Progenitor cell of endocrine pancreas (in vitro differentiated cells): Measurements from ENCODE around the gene ART5. TPM values are rescaled to one million over a fixed set of nuclear protein-coding genes. Genes with fewer than 3 reads are reported as not detected.
"Not testable (repeated sequence)": the region's sequence is repeated elsewhere in the genome, so short reads cannot be mapped to it uniquely, and the experiment has no call there.

Source experiments
- DNase-seq: peaks from one replicate; pipeline ENCODE4 v3.0.0; 2021; ENCODE audit warnings: low spot score; ENCODE audit not compliant: unreplicated experiment
- H3K27ac Mint-ChIP-seq: 2 replicates; pipeline ENCODE4 v1.8.0; 2021; ENCODE audit warnings: mild to moderate bottlenecking, moderate library complexity, mixed read lengths
- H3K27me3 Mint-ChIP-seq: 2 replicates; pipeline ENCODE4 v1.8.0; 2021; ENCODE audit warnings: mixed read lengths
- H3K36me3 Mint-ChIP-seq: 2 replicates; pipeline ENCODE4 v1.8.0; 2022; ENCODE audit warnings: mixed read lengths; ENCODE audit not compliant: insufficient read depth
- H3K4me1 Mint-ChIP-seq: 2 replicates; pipeline ENCODE4 v1.8.0; 2021; ENCODE audit warnings: low read depth, mixed read lengths
- H3K4me3 Mint-ChIP-seq: 2 replicates; pipeline ENCODE4 v1.8.0; 2021; ENCODE audit warnings: low read depth, mild to moderate bottlenecking, moderate library complexity, mixed read lengths
- H3K9me3 Mint-ChIP-seq: 2 replicates; pipeline ENCODE4 v1.8.0; 2021; ENCODE audit warnings: low read depth, mixed read lengths
- CTCF ChIP-seq: fragments of 200-600 bp; sonication (generic); IDR thresholded peaks from one replicate; pipeline ENCODE4 v1.5.0; 2021; ENCODE audit warnings: antibody characterized with exemption, mild to moderate bottlenecking; ENCODE audit not compliant: unreplicated experiment
- total RNA-seq: library from RNA; stranded (reverse); gene quantifications from 2 replicates; pipeline ENCODE4 v1.2.1, GENCODE V29; 2021

ART5 gene
- total RNA-seq, 1 donor from 2014 or later, result 1.8 TPM

GRCh38 chr11:3655547-3655946 lies 13.8 kb upstream of the ART5 start:
- no peak for DNase-seq
- Mint-ChIP-seq H3K36me3 (no peaks in the 10 kb centered on the region), H3K27ac (no peak overlapping the region), H3K27me3 (peaks cover 10% of the 10 kb centered on the region), H3K9me3 (peaks cover 3% of the 10 kb centered on the region), H3K4me1 (no peaks in the 10 kb centered on the region), H3K4me3 (no peak overlapping the region)
- TF ChIP-seq CTCF, result no peak

DNA sequence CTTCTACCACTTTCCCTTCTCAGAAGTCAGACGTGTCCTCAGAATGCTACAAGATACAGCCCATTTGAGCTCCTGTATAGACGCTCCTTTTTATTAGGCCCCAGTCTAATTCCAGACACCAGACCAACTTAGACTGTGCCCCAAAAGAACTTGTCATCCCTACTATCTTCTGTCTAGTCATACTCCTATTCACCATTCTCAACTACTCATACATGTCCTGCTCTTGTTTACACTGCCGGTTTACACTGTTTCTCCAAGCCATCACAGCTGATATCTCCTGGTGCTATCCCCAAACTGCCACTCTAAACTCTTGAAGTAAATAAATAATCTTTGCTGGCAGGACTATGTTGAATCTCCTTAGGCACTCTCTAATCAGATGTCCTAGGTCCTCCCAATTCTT lies 10.7 kb upstream of the ART5 start:
- not testable (repeated sequence) for H3K27ac Mint-ChIP-seq, H3K4me1 Mint-ChIP-seq, H3K9me3 Mint-ChIP-seq, DNase-seq, H3K4me3 Mint-ChIP-seq, H3K36me3 Mint-ChIP-seq
- H3K27me3 Mint-ChIP-seq, result peaks cover 27% of the 10 kb centered on the region

DNA sequence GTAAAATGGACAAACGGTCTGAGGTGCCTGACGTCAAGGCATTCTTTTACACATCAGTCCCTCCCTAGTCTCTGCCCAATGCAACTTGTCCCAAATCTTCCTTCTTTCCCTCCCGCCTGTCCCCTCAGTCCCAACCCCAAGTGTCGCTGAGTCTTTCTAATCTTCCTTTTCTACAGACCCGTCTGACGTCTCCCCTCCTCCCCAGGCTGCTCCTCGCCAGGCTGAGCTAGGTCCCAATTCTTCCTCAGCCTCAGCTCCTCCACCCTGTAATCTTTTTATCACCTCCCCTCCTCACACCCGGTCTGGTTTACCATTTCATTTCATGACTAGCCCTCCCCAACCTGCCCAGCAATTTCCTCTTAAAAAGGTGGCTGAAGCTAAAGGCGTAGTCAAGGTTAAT lies 7.6 kb upstream of the ART5 start:
- not testable (repeated sequence) for H3K4me3 Mint-ChIP-seq, H3K36me3 Mint-ChIP-seq, H3K27ac Mint-ChIP-seq, H3K4me1 Mint-ChIP-seq, H3K9me3 Mint-ChIP-seq, DNase-seq
- peaks cover 27% of the 10 kb centered on the region for H3K27me3 Mint-ChIP-seq

DNA sequence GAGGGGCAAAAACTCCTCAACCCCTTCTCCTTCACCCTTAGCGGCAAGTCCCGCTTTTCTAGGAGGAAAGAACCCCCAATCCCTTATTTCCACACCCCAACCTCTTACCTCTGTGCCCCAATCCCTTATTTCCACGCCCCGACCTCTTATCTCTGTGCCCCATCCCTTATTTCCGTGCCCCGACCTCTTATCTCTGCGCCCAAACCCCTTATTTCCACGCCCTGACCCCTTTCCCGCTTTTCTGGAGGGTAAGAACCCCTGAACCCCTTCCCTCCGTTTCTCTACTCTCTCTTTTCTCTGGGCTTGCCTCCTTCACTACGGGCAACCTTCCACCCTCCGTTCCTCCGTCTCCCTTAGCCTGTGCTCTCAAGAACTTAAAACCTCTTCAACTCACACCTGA lies 7.1 kb upstream of the ART5 start:
- not testable (repeated sequence) for H3K9me3 Mint-ChIP-seq, DNase-seq, H3K36me3 Mint-ChIP-seq, H3K4me3 Mint-ChIP-seq, H3K4me1 Mint-ChIP-seq, H3K27ac Mint-ChIP-seq
- H3K27me3 Mint-ChIP-seq, result peaks cover 27% of the 10 kb centered on the region

DNA sequence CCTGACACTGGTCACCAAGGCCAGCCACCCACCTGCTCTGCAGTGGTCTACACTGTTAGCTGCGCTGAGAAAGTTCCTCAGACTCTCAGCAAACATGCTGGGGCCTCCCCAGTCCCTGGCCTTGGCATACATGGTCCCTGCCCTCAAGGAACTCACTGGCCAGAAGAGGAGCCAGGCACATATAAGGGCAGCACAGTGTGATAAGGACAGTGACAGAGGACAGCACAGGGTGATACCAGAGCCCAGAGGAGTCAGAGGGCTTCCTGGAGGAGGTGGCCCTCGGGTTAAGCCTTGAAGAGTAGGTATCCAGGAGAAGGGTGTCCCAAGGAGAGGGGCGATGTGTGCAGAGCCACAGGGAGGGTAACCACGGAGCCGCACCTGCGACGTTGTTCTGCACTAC lies 3.8 kb upstream of the ART5 start:
- Mint-ChIP-seq H3K36me3 (no peaks in the 10 kb centered on the region), H3K4me1 (peaks cover 8% of the 10 kb centered on the region), H3K4me3 (no peak overlapping the region), H3K27me3 (peaks cover 26% of the 10 kb centered on the region), H3K9me3 (no peaks in the 10 kb centered on the region), H3K27ac (no peak overlapping the region)
- no peak for DNase-seq
- TF ChIP-seq CTCF, result no peak

- H3K27ac Mint-ChIP-seq, result no peak within 1 kb of the TSS
- no peaks in the 10 kb centered on the region for H3K36me3 Mint-ChIP-seq
- peaks cover 18% of the 10 kb centered on the region for H3K27me3 Mint-ChIP-seq
- no peak for TF ChIP-seq CTCF
- DNase-seq, result no peak
- no peaks in the 10 kb centered on the region for H3K9me3 Mint-ChIP-seq
- H3K4me3 Mint-ChIP-seq, result no peak within 1 kb of the TSS
- peaks cover 8% of the 10 kb centered on the region for H3K4me1 Mint-ChIP-seq
Observed at GRCh38 chr11:3644817-3645235, 3.0 kb upstream of the ART5 start, which contains the start of gene ART1. Gene ART1 (plus strand): TSS chr11:3645128. CDS start chr11:3659214, 14,086 bp downstream.

DNA sequence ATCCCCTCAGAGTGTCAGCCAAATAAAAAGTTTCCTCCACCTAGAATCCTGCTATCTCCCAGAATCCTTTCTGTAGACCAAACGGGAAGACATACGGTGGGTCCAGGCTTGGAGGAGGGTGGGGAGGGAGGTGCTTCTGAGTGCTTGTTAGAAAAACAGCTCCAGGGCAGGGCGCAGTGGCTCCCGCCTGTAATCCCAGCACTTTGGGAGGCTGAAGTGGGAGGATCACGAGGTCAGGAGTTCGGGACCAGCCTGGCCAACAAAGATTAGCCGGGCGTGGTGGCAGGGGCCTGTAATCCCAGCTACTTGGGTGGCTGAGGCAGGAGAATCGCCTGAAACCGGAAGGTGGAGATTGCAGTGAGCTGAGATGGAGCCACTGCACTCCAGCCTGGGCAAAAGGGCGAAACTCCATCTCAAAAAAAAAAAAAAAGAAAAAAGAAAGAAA lies 1.3 kb upstream of the ART5 start:
- H3K4me1 Mint-ChIP-seq, H3K27ac Mint-ChIP-seq, H3K9me3 Mint-ChIP-seq, H3K36me3 Mint-ChIP-seq, DNase-seq: not testable (repeated sequence)
- H3K4me3 Mint-ChIP-seq, result peak overlapping the region; percentile 76
- H3K27me3 Mint-ChIP-seq, result peaks cover 12% of the 10 kb centered on the region
